Measurements from ENCODE around the gene SLC29A3. TPM values are rescaled to one million over a fixed set of nuclear protein-coding genes. Genes with fewer than 3 reads are reported as not detected.

SLC29A3 gene
- total RNA-seq, 4 donors from 2014 or later = 0.87 to 3.1 (median 2.3) TPM

DNA sequence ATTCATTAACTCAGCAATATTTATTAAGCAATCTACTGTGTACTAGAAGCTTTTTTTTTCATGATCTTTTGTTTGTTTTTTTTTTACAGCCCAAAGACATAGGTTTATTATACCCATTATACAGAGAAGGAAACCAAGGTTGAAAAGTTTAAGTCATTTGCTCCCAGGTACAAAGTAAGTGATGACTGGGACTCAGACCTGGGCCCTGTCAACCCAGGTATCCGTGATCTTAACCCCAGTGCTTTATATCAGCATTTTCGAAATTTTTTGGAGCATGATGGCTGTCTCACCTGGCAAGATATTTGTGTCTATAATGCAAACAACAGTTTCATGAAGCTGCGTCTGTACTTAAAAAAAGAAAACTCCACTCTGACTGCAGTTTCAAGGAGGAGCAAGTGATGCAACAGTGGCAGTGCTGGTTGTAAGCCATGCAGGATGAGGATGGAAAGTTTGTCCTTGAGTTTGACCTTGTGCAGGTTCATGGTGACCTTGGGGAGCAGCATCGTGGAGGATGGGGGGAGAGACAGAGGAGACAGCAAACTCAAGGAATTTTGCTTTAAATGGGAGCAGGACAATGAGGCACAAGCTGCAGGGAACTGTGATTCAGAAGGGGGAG is 11.8 kb downstream of the SLC29A3 start:
- Histone ChIP-seq H3K4me1 (peaks cover 6 to 26% (median 12%) of the 10 kb centered on the region in 3 donors), H3K9me3 (no peaks in the 10 kb centered on the region), H3K36me3 (peaks cover 0 to 22% (median 0%) of the 10 kb centered on the region in 3 donors), H3K27ac (no peak overlapping the region), H3K4me3 (no peak overlapping the region), H3K27me3 (no peaks in the 10 kb centered on the region)
- TF ChIP-seq POLR2A (IDR thresholded peaks at IDR 0.05) = no peak
- TF ChIP-seq, protein P1, sequence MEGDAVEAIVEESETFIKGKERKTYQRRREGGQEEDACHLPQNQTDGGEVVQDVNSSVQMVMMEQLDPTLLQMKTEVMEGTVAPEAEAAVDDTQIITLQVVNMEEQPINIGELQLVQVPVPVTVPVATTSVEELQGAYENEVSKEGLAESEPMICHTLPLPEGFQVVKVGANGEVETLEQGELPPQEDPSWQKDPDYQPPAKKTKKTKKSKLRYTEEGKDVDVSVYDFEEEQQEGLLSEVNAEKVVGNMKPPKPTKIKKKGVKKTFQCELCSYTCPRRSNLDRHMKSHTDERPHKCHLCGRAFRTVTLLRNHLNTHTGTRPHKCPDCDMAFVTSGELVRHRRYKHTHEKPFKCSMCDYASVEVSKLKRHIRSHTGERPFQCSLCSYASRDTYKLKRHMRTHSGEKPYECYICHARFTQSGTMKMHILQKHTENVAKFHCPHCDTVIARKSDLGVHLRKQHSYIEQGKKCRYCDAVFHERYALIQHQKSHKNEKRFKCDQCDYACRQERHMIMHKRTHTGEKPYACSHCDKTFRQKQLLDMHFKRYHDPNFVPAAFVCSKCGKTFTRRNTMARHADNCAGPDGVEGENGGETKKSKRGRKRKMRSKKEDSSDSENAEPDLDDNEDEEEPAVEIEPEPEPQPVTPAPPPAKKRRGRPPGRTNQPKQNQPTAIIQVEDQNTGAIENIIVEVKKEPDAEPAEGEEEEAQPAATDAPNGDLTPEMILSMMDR (IDR thresholded peaks at IDR 0.05) = no peak
- WGBS, 2 donors = 75 to 81% methylated on average over 4 of the region's 4 CpGs
- DNase-seq = no peak
- intact Hi-C loops (cut with DNase I) = no loop called here

DNA sequence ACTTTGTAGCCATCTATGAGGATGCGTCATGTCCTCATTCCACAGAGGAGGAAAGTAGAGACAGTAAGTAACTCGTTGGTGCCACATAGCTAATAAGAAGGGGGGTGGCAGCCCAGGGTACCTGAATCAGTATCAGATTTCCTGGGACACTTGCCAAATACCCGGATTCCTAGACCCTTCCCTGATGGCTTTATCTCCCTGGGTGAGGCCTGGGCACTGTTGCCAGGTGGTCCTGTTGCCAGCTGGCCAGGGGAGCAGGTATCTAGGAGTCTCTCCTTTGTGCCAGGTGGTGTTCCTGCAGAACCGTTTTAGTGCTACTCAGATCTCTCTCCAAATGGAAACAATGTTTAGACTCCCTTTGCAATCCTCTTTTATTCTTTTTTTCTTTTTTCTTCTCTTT is 12.7 kb downstream of the SLC29A3 start:
- WGBS, 2 donors = 38 to 52% methylated on average over 3 to 4 of the region's 4 CpGs
- no peak for DNase-seq
- peaks cover 0 to 15% (median 0%) of the 10 kb centered on the region in 3 donors for H3K36me3 ChIP-seq
- H3K4me1 ChIP-seq = peaks cover 6 to 19% (median 12%) of the 10 kb centered on the region in 3 donors
- intact Hi-C loops (cut with DNase I) = no loop called here
- no peak for TF ChIP-seq POLR2A (IDR thresholded peaks at IDR 0.05)
- no peak overlapping the region for H3K27ac ChIP-seq
- H3K27me3 ChIP-seq = no peaks in the 10 kb centered on the region
- H3K4me3 ChIP-seq = no peak overlapping the region
- no peaks in the 10 kb centered on the region for H3K9me3 ChIP-seq

DNA sequence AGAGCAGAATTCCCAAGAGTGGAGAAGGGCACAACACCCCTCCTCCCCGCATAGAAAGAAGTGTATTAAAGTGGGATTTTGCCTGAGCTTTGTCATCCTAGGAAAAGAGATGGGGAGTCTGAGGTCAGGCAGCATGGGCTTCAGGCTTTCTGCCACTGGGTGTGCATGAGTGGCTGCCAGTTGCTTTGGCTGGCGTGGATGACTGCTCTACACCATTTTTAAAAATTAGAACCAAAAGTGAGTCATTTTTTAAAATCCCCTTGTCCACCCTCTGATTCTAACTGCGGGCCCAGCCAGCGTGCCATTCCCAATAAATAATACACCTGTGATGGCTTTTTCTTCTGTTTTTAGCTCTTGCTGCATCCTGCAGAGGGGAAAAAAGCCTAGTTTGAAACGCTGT is 13.4 kb downstream of the SLC29A3 start:
- no peak for DNase-seq
- Histone ChIP-seq H3K27ac (no peak overlapping the region), H3K36me3 (peaks cover 0 to 10% (median 0%) of the 10 kb centered on the region in 3 donors), H3K9me3 (no peaks in the 10 kb centered on the region), H3K27me3 (no peaks in the 10 kb centered on the region), H3K4me1 (peaks cover 6 to 19% (median 12%) of the 10 kb centered on the region in 3 donors), H3K4me3 (no peak overlapping the region)
- intact Hi-C loops (cut with DNase I) = no loop called here
- 58 to 66% methylated on average over 5 of the region's 5 CpGs for WGBS, 2 donors
- TF ChIP-seq, protein P1 (IDR thresholded peaks at IDR 0.05) = no peak
- no peak for TF ChIP-seq POLR2A (IDR thresholded peaks at IDR 0.05)

DNA sequence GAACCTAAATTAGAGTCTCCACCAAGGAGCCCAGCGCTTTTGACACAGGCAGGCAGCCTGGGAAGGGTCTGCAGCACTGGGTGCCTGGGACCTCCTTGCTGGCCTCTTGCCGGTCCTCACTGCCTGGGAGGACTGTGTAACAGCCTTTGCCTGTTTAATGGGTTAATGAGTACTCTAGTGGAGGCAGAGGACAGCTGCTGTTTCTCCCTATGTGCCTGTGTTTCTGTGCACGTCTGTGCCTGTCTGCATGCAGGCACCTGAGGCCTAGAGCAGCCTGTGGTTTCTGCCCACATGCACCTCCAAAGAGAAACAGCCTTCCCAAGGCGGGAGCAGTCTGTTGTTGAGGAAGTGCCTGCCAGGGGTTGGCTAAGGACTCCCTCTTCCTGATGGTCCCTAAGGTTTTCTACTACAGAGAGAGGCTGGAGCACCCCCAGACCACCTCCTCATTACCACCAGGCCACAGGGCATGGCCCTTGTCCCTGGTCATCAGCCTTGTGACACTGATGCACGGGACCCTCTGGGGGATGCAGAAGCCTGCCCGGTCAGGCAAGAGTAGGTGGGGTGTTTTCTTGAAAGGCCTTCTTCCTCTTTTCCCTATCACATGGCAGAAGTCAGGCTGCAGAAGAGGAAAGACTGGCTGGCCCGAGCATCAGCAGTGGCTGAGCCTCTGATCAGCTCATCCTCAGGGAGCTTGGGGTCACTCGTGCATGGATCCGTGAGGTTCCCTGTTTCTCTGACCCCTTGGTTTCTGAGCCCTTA is 14.2 kb downstream of the SLC29A3 start:
- Histone ChIP-seq H3K27me3 (no peaks in the 10 kb centered on the region), H3K4me1 (peaks cover 6 to 19% (median 12%) of the 10 kb centered on the region in 3 donors), H3K27ac (no peak overlapping the region), H3K9me3 (no peaks in the 10 kb centered on the region), H3K4me3 (no peak overlapping the region), H3K36me3 (peaks cover 0 to 6% (median 0%) of the 10 kb centered on the region in 3 donors)
- intact Hi-C loops (cut with DNase I) = no loop called here
- 33 to 52% methylated on average over 5 to 6 of the region's 9 CpGs for WGBS, 2 donors
- no peak for DNase-seq
- no peak for TF ChIP-seq POLR2A (IDR thresholded peaks at IDR 0.05)
- TF ChIP-seq, protein P1 (IDR thresholded peaks at IDR 0.05) = no peak

DNA sequence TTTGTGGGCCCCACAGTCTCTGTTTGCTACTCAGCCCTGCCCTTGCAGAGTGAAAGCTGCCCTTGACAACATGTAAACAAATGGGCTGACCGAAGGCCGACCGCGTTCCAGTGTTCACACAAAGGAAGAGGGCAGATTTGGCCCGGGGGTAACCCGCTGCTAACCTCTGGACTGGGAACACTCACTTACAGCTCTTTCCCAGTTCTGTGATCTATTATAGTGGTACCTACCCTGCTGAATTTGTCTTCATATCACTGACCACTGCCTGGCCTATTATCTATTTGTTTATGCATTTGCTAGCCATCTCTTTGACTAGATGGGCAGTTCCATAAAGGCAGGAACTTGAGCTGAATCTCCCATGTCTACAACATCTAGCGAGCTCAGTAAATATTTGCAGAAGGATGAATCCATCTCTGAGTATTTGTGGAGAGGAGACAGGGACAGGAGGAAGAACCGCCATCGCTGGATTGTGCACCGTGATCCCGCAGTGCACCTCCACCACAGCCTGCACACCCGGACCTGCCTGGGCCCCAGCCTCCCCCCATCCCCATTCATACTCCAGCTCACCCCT is 15.2 kb downstream of the SLC29A3 start:
- peaks cover 6 to 19% (median 12%) of the 10 kb centered on the region in 3 donors for H3K4me1 ChIP-seq
- 74 to 91% methylated on average over 8 to 12 of the region's 12 CpGs for WGBS, 2 donors
- H3K27me3 ChIP-seq = no peaks in the 10 kb centered on the region
- H3K4me3 ChIP-seq = no peak overlapping the region
- intact Hi-C loops (cut with DNase I) = no loop called here
- peaks cover 0 to 14% (median 0%) of the 10 kb centered on the region in 3 donors for H3K36me3 ChIP-seq
- H3K27ac ChIP-seq = no peak overlapping the region
- DNase-seq = no peak
- no peak for TF ChIP-seq POLR2A (IDR thresholded peaks at IDR 0.05)
- TF ChIP-seq, protein P1 (IDR thresholded peaks at IDR 0.05) = no peak
- H3K9me3 ChIP-seq = no peaks in the 10 kb centered on the region
